GM06990 (cell line): Measurements from ENCODE around the gene OR2T29.

ENCODE experiments used
- DNase-seq: peaks from one replicate; pipeline ENCODE4 v3.0.0-alpha.2; 2011; ENCODE audit not compliant: insufficient read length; ENCODE audit errors: extremely low read depth
- H3K27me3 ChIP-seq: replicated peaks from 2 replicates; pipeline ENCODE4 v1.6.0; 2011; ENCODE audit warnings: low read length; ENCODE audit not compliant: control insufficient read depth, insufficient read depth
- H3K36me3 ChIP-seq: 2 replicates; pipeline ENCODE4 v1.5.1; 2011; ENCODE audit warnings: low read length; ENCODE audit not compliant: control insufficient read depth, insufficient read depth
- H3K4me3 ChIP-seq: replicated peaks from 2 replicates; pipeline ENCODE4 v1.5.1; 2011; ENCODE audit warnings: low read depth, mild to moderate bottlenecking, control low read depth, low read length
- TF ChIP-seq, protein P1 (sequence below): IDR thresholded peaks from 2 replicates; pipeline ENCODE4 v1.5.1; 2011; ENCODE audit warnings: low read length, control low read depth, mild to moderate bottlenecking, inconsistent platforms; ENCODE audit not compliant: insufficient read depth, poor library complexity, severe bottlenecking

Gene OR2T29

GRCh38 chr1:248593226-248593625 is 30.7 kb upstream of the OR2T29 start:
- no peak for DNase-seq
- Histone ChIP-seq H3K4me3 (no peak overlapping the region), H3K27me3 (no peaks in the 10 kb centered on the region), H3K36me3 (no peaks in the 10 kb centered on the region)
- TF ChIP-seq, protein P1, sequence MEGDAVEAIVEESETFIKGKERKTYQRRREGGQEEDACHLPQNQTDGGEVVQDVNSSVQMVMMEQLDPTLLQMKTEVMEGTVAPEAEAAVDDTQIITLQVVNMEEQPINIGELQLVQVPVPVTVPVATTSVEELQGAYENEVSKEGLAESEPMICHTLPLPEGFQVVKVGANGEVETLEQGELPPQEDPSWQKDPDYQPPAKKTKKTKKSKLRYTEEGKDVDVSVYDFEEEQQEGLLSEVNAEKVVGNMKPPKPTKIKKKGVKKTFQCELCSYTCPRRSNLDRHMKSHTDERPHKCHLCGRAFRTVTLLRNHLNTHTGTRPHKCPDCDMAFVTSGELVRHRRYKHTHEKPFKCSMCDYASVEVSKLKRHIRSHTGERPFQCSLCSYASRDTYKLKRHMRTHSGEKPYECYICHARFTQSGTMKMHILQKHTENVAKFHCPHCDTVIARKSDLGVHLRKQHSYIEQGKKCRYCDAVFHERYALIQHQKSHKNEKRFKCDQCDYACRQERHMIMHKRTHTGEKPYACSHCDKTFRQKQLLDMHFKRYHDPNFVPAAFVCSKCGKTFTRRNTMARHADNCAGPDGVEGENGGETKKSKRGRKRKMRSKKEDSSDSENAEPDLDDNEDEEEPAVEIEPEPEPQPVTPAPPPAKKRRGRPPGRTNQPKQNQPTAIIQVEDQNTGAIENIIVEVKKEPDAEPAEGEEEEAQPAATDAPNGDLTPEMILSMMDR, result no peak

DNA sequence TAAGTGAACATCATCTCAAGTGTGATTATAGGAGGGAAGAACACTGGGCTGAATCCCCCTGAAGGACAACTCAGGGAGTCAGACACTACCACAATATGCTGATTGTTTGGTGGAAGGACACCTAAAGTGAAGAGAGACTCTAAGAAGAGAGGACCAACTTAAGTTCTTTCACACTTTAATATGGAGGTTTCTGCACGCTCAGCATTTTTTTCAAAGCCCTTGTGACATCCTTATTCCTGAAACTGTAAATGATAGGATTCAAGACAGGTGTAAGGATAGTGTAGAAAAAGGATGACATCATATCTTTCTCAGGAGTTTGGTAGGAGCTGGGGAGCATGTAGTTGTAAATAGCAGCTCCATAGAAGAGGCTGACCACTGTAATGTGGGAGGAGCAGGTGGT is 30.1 kb upstream of the OR2T29 start:
- TF ChIP-seq, protein P1, result no peak
- H3K36me3 ChIP-seq, result no peaks in the 10 kb centered on the region
- no peak for DNase-seq
- no peaks in the 10 kb centered on the region for H3K27me3 ChIP-seq
- no peak overlapping the region for H3K4me3 ChIP-seq

DNA sequence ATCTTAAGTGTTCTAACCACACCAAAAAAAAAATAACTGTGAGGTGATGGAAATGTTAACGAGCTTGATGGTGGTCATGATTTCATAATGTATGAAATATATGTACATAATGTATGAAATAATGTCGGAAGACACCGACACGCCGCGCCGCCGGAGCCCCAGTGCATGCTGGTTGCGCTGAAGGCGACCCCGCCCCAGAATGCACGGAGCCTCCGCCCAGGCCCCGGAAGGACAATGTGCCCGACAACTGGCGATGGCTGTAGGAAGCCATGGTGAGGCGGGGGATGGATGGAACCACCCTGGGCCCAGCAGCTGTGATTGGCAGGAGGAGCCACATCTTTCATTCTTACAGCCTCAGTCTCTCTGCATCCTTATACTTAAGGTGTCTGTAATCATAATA is 27.5 kb upstream of the OR2T29 start:
- TF ChIP-seq, protein P1, result no peak

GRCh38 chr1:248589334-248589733 is 26.8 kb upstream of the OR2T29 start:
- TF ChIP-seq, protein P1, result no peak
- no peak for DNase-seq

More for the DNA sequence above, 27.5 kb upstream of the OR2T29 start:
- DNase-seq, result no peak
- Histone ChIP-seq H3K27me3 (no peaks in the 10 kb centered on the region), H3K36me3 (no peaks in the 10 kb centered on the region), H3K4me3 (no peak overlapping the region)

DNA sequence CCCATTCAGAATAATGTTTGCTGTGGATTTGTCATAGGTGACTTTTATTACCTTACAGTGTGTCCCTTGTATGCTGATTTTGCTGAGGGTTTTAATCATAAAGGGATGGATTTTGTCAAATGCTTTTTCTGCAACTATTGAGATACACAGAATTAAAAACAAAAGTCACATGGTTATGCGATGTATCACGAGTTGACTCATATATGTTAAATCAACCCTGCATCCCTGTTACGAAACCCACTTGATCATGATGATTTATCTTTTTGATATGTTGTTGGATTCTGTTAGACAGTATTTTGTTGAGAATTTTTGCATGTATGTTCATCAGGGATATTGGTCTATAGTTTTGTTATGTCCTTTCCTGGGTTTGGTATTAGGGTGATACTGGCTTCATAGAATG is 22.7 kb upstream of the OR2T29 start:
- TF ChIP-seq, protein P1, result no peak

More at GRCh38 chr1:248589334-248589733, 26.8 kb upstream of the OR2T29 start:
- no peak overlapping the region for H3K4me3 ChIP-seq
- no peaks in the 10 kb centered on the region for H3K36me3 ChIP-seq
- H3K27me3 ChIP-seq, result no peaks in the 10 kb centered on the region

More for the DNA sequence above, 22.7 kb upstream of the OR2T29 start:
- H3K4me3 ChIP-seq, result no peak overlapping the region
- DNase-seq, result no peak
- H3K27me3 ChIP-seq, result no peaks in the 10 kb centered on the region
- no peaks in the 10 kb centered on the region for H3K36me3 ChIP-seq
